ENCODE results near the gene TTC3.
"Not testable (repeated sequence)": the region's sequence is repeated elsewhere in the genome, so short reads cannot be mapped to it uniquely, and the experiment has no call there.

The TTC3 gene

DNA sequence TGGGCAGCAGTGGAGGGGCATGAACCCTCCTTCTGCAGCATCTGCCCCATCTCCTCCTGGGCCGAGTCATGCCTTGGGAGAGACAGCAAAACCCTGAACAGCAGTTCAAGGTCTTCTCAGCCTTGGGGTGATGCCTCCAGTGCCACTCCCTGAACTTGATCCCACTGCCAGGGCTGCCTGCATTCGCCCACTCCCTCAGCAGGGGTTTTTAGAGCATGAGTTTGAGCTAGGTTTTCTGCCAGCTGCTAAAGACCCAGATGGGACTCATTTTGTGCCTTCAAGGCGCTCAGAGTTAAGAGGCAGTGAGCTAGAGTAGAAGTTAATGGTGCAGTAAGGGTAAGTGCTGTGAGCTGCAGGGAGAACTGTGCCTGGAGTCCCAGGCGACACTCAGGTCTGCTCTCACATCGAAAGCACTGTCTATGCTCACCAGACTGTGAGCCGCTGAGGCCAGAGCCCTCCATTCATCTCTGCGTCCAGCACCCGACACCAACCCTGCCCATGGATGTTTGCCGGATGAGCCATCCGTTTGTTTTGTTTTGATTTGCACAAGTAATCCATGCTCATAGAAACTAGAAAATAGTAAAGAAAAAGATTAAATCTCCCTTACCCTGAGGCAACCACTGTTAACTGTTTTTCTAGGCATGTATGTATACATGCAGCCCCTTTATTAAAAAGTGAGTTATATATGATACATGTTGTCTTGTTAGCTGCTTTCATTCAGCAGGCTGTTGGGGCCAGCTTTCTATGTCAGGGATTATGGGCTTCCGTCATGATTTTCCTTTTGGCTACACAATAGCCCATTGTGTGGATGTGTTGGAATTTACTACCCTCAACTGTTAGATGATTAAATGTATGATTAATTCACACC lies 126.2 kb downstream of the TTC3 start:
- no peak for DNase-seq

DNA sequence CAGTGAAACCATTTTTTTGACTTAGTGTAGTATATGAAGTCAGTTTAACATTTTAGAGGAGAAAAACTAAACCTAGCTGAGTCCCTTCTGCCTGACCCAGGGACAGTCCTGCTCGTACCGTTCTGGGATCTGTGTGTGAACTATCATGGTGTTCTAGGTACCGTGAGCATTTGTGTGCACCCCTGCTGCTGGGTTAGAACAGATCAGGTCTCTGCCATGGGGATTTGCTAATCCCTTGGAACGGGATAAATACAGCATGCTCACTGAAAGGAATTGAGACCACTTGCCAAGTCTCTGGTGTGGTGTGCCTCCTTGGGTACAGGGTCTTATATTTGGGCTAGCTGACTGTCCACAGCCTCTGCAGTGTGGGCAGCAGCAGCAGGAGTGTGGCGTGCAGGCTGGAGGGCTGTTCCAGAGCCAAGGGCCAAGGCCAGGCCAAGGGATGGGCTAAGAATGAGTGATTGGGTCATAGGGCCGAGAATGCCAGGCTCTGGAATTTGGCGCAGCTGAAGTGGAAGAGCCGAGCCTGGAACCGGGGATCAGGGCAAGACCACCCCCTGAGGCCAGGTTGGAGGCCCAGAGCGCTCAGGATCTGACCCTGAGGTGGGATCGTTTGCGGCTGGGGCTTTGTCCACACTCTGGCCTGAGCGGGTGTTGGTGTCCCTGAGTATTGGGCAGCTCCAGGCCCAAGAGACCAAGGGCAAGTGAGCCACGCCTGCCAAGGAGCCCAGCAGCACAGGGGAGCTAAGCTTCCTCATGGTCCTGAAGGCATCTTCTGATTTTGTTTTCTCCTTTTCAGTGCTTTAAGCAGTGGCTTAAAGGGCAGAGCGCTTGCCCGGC lies 127.8 kb downstream of the TTC3 start:
- DNase-seq, result no peak

DNA sequence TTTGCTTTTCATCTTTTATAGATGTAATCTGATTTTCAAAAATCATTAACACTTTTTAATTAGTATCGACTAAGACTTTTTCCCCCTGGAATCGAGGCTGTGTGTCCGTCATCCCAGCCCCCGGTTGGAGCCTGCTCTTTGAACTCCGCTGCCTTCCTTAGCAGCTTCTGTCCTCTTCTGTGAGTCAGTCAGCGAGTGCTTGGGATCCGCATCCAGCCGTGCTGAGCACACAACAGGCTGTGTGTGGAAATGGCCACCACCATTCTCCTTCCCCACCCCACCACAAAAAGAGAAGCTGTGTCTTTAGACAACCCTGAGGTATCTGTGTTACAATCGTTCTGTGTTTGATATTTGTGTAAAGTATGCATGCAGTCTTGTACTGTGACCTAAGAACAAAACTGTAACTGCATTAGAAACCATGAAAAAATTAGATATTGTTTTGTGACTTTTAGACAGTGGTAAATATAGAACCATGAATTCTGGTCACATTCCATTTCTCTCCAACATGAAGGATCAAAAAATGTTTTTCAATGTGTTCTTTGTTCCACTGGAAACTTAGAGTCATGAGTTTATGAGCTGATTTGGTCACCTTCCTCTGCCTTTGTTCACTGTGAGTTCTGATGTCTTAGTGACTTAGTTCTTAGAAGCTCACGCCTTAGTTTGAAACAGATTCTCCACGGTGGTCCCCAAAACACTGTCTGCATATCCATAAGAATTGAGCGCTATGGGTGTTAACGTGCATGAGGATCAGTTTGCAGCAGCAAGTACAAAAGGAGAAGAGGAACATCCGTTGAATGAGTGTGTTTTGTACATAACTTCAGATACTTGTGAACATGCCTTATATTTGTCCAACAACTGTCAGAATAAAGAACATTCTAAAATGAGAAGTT lies 129.4 kb downstream of the TTC3 start:
- DNase-seq, result no peak

DNA sequence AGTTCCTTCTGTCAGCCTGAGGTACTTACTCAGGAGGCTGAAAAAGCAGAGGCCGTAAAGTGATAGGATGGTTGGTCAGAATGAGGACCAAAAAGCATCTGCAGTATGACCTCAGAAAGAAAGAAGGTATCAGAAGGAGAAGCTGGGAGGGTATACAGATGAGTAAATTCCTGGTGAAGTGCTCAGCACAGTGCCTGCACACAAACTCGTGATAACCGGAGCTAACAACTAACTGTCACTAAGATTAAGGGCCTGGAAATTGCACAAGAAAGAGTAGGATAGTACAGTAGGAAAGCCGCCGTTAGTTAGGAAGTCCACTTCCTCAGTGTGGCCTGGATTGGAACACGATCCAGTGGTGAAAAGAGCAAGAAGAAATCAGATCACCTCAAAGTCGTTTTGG lies 131.5 kb downstream of the TTC3 start:
- no peak for DNase-seq

DNA sequence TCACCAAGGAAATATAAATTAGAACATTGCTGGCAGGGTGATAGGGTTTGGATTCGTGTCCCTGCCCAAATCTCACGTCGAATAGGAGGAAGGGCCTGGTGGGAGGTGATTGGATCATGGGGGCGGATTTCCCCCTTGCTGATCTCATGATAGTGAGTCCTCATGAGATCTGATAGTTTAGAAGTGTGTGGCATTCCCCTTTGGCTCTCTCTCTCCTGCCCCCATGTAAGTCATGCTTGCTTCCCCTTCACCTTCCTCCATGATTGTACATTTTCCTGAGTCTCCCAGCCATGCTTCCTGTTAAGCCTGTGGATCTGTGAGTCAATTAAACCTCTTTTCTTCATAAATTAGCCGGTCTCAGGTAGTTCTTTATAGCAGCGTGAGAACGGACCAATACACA lies 133.4 kb downstream of the TTC3 start:
- DNase-seq, result no peak

DNA sequence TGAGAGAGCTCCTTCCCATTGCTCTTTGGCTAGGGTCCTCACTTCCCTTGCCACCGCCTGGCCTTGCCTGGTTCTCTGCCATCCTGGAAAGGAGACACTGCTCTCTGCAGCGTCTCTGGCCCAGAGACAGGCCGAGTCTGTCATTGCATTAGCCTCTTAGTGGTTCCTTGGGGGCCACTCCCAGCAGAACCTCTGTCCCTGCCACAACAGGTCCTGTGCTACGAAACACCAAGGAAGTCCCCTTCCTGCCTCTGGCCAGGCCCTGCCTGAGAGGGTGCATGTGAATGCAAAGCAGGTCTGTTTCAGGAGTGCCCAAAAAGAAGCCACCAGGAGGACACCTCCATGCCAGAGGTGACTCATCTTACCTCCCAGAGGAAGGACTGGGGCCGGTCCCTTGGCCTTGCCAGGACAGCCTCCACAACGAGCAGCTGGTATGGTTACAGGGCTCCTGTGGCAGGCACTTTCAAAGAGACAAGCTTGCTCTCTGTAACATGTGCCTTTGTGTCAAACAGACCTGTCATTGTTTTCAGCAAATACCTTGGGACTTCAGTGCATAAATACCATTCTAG lies 134.5 kb downstream of the TTC3 start:
- DNase-seq, result no peak

DNA sequence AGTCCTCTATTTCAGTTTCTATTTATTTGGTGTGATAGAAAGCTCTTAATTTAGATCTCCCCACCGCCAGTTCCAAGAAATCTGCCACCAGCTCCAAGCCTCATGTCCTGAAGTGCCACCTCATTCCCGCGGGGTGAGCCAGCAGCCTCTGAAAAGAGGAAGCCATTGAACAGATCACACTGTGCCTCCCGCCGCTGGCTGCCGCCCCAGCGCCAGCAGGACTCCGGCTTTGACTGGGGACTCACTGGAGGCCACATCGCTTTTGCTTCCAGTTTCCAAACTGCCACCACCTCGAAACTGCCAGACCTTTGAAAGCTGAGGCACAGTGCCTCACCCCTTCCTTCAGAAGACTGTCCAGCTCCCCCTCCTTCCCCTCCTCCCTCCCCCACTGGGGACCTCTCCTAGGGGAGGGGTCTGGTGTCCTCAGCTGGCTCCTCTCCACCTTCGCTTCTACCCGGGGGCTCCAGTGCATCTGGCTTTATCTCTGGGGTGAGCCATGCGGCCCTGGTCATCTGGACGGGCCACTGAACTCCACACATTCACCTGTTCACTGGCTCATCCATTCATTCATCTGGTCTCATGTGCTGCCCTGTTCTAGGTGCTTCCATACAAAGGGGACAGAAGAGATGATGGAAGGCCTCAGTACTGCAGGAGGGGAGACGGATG lies 135.1 kb downstream of the TTC3 start:
- DNase-seq, result peak; percentile 67

DNA sequence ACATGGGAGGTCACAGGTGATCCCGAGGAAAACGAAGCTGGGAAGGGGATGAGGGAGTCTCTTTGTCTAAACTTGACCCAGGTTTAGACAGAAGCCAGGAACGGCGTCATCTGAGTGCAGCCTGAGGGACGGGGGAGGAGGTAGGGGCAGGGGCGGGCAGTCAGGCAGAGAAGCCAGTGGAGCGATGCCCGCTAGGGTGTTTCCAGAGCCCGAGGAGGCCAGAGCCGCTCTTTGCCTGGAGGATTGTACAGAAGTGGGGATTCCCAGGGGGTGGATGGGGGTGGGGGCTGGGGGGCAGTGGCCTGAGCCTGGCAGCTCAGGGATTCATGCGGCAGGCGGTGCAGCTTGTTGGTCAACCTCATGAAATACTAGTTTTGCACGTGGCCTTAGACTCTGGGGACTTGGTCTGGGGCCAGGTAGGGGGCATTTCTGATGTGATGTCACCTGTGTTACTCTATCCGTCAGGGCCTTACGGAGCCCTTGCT lies 135.7 kb downstream of the TTC3 start:
- no peak for DNase-seq

DNA sequence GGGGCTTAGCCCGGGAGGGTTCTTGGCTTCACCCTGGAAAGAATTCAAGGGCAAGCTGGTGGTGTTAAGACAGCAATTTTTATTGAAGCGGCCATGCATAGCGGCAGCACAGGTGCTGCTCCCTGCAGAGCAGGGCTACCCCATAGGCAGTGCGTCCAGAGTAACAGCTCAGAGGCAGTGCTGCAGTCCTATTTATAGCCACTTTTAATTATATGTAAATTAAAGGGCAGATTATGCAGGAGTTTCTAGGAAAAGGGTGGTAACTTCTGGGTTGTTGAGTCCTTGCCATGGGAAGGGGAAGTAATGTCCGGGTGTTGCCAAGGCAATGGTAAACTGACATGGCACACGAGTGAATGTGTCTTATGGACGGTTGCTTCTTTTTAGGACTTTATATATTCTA lies 137.1 kb downstream of the TTC3 start:
- no peak for DNase-seq

DNA sequence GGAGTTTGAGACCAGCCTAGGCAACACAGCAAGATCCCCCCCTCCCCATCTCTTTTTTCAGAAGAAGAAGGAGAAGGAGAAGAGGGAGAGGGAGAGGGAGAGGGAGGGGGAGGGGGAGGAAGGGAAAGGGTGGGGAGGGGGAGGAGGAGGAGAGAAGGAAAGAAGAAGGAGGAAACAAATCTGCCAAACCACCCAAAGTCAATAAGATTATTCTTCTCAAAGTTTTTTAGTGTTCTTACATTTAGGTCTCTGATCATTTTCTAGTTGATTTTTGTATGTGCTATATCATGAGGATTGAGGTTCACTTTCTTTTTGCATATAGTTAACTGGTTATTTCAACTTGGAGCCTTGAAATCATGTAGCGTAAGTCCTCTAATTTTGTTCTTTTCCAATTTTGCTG lies 137.7 kb downstream of the TTC3 start:
- DNase-seq, result no peak

DNA sequence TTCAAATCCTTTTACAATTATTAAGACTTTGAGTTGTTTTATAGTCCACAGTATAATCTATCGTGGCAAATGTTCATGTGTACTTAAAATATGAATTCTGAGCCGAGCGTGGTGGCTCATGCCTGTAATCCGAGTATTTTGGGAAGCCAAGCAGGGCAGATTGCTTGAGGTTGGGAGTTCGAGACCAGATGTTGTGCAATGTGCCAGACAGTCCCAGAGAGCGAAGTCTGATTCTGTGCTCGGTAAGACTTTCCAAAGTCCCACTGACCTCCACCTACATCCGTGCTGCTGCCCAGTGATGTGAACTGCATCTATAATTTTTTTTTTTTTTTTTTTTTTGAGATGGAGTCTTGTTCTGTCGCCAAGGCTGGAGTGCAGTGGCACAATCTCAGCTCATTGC lies 141.9 kb downstream of the TTC3 start:
- DNase-seq, result no peak

DNA sequence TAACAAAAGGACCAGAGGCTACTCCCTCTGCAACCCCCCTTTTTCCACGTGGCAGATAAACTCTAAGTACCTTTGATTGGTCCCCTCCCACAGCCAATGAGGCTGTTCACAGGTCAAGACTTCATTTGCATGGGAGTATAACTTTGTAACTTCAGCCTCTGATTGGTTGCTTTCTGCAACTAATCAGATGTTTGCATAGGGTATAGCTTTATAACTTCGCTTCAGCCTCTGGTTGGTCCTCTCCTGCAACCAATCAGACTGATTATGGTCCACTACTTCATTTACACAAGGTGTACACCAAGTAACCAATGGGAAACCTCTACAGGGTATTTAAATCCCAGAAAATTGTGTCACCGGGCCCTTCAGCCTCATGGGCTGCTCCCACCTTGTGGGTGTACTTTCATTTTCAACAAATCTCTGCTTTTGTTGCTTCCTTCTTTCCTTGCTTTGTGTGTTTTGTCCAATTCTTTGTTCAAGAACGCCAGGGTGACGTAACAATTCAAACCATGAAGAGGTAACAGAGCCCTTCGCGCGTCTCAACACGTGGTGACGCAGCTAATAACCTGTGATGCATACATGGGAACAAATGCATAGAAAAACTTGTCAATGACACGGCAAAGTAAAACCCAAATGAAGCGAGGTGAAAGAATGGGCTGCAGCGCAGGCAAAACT lies 146.8 kb downstream of the TTC3 start:
- DNase-seq, result peak; percentile 40

DNA sequence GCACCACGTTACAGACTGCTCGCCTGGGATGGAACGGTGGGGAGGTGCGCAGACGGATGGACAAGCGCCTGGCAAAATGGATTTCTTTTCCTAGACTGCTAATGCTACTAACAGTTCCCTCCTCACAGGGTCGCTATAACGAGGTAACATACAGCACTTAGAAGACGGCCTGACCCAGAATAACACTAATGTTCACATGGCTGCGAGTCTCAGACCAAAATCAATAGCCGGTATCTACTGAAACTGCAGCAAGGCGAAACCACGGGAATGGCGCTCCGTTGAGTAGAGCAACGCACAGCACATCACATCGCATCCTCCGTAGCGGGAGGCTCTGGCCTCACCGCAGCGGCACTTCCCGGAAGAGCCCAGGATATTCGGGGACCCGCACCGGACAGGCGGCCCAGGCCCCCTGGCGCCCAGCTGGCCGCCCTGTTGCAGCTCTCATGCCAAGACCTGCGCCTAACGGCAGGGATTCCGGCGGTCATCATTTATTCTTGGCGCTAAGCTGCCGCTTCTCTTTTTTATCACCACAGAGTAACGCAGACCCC lies 147.5 kb downstream of the TTC3 start:
- DNase-seq, result peak; percentile 42

DNA sequence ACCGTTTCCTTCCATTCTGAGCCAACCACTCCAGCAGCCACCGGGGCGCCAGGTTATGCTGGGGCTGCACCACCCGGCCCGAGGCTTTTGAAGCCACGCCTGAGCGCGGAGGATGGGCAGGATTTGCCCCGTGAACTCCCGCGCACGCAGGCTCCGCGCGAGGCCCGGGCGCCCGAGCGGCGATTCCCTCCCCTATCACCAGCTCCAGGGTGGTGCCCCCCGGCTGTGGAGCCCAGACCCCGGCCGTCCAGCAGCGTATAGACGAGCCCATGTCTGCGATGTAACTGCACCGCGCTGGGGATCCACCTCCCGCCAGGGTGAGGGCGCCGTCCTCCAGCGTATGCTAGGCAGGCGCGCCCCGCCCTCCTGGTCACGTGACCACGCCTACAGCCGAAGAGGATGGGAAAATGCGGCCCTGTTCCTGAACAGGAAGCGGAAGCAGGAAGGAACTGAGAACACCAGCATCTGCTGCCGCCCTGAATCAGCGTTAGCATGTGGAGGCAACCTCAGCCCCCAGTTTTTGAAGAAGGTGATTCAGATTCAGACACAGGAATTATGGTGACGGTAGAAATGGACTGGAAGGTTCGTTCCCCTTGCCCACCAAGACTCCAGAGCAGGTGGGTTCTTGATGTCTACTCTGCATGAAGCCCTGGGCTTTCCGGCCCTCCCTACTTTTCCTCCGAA lies 148.1 kb downstream of the TTC3 start:
- DNase-seq, result peak; percentile 98

DNA sequence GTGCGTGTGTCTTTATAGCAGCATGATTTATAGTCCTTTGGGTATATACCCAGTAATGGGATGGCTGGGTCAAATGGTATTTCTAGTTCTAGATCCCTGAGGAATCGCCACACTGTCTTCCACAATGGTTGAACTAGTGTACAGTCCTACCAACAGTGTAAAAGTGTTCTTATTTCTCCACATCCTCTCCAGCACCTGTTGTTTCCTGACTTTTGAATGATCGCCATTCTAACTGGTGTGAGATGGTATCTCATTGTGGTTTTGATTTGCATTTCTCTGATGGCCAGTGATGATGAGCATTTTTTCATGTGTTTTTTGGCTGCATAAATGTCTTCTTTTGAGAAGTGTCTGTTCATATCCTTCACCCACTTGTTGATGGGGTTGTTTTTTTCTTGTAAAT lies 149.2 kb downstream of the TTC3 start:
- DNase-seq, result not testable (repeated sequence)

DNA sequence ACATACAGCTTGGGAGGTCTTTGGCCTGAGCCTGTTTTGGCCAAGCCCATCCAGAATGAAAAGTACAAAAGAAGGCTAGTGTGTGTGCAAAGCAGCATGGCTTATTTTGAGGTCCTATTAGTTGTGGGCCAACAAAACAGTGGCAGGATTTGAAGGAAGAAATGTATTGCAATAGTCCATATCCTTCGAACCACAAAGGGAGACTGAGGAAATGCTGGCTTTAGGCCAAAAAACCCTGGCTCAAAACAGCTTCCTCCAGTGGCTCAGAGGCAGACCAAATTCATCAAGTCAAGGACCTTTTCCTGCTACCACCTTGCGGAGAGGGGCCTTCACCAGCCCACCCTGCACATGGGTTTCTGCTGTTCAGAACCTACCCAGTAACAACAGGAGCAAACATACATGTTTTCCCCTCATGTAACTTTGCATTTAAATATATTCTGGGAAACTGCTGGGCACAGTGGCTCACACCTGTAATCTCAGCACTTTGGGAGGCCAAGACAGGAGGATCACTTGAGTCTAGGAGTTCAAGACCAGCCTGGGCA lies 150.8 kb downstream of the TTC3 start:
- no peak for DNase-seq

DNA sequence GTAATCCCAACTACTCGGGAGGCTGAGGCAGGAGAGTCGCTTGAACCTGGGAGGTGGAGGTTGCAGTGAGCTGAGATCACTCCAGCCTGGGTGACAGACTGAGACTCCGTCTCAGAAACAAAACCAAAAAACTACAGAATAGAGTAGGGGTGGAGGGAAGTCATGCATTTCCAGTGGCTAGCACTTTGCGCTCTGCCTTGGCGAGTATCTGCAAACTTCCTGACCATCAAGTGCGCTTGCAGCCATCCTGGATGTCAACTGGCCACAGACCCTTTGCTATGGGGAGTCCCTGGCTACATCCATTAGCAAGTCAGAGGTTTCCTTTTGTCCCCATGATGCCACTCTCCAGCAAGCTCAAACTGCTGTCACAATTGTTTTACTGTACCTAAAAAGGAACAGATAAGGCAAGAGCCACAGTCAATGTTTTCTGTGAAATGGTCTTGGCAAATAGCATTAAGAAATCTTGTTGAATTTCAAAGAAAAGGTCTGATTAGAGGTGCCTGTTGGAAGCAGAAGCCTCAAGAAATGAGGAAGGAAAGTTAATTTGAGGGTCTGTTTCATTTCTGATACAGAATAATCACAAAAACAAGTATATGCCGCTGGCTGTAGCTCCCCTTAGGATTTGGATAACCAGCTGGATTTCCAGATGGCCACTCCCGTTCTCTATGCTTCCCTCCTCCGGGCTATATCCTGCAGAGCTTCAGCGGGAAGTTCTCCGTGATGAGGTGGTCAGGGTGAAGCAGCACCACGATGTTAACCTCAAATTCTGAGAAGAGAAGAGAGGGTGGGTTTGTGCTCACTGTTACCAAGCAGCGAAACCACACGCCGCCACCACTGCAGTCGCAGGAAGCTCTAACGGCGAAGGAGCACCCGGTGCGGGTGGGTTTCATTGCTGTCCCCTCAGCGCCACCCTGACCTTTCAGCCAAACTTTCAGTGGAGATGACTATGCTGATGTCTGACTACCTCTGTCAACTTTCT lies 152.1 kb downstream of the TTC3 start:
- peak; percentile 66 for DNase-seq

DNA sequence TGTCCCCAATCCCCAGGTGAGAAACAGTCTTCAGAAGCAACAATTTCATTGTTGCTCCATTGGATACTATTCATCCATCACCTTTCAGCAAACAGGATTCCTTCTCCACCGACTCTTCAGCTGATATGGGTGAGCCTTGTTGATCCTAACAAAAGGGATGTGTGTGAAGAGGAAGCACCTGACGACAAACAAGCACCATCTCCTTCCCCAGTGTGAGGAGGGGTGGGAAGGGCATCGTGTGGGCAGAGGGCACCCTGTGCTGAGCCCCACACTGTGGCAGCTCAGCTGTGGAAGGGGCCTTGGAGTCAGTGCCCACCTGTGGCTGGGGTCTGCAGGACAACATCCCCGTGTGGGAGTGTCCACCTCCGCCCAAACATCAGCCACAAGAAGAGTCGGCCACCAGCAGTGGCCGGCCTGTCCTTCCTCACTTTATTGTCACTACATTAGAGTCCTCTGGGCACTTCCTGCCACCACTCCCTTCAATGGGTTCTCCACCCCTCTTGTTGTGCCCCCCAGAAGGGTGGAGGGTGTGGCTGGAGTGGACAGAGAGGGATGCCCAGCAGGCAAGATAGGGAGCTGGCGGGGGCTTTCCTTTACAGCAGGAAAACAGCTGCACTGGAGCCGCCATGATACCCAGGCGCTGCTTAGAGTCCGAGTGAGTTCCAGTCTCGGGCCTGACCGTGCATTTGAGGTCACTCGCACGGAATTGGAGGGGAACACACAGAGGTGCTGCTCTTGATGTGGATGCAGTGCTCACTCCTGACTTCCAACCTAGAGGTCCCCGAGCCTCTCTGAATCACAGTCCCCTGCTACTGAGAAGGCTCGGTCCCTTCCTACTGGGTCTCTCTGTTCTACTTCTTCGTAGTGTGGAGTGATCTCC lies 153.2 kb downstream of the TTC3 start:
- no peak for DNase-seq

Measured in activated CD4-positive, alpha-beta T cell treated with anti-CD3 and anti-CD28 coated beads for 48 hours (primary cell).